ENCODE data around the gene ZNF664. TPM values are rescaled to one million over a fixed set of nuclear protein-coding genes. Genes with fewer than 3 reads are reported as not detected.

Gene ZNF664
- total RNA-seq, 1 experiment from 2014 or later: 80.8 TPM

DNA sequence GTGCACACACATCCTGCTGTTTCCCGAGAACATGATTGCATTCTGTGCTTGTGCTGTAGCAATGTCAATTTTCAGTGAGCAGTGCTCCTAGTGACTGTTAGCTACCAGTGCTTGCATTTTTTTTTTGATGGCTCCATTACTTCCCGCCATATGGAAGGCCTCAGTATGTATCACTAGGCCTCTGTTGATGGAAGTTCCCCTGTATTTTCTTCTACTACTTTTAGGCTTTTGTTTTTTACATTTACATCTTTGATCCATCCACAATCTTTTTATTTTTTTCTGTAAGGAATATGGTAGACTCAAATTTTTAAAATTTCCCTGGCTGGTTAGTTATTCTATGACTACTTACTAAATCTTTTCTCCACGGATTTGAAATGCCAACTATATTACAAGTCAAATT lies 49.1 kb downstream of the ZNF664 start:
- Histone ChIP-seq H3K4me2 (ENCODE audit: low read length) (no peak overlapping the region), H3K27ac (ENCODE audit: low read length) (no peak overlapping the region), H3K9me3 (ENCODE audit: low read length) (no peaks in the 10 kb centered on the region), H3K36me3 (ENCODE audit: low read depth, low read length) (no peaks in the 10 kb centered on the region), H3K79me2 (ENCODE audit: low read length) (no peaks in the 10 kb centered on the region), H3K4me3 (ENCODE audit: low read length) (no peak overlapping the region), H3K9me2 (replicated peaks; ENCODE audit: low read length) (no peaks in the 10 kb centered on the region), H3K27me3 (ENCODE audit: low read length) (no peaks in the 10 kb centered on the region), H3F3A (ENCODE audit: low read length, unreplicated experiment) (no peaks in the 10 kb centered on the region), H3K4me1 (ENCODE audit: insufficient read depth, low read length) (peaks cover 24% of the 10 kb centered on the region), H3K9ac (ENCODE audit: low read length) (no peak overlapping the region), H2AFZ (ENCODE audit: low read length) (no peak overlapping the region), H4K20me1 (ENCODE audit: low read length) (no peaks in the 10 kb centered on the region)
- ATAC-seq (no peak), DNase-seq (no peak)
- no peak for TF ChIP-seq EZH2 (IDR thresholded peaks at IDR 0.05; ENCODE audit: low read length, unreplicated experiment)
- TF ChIP-seq, protein P1, sequence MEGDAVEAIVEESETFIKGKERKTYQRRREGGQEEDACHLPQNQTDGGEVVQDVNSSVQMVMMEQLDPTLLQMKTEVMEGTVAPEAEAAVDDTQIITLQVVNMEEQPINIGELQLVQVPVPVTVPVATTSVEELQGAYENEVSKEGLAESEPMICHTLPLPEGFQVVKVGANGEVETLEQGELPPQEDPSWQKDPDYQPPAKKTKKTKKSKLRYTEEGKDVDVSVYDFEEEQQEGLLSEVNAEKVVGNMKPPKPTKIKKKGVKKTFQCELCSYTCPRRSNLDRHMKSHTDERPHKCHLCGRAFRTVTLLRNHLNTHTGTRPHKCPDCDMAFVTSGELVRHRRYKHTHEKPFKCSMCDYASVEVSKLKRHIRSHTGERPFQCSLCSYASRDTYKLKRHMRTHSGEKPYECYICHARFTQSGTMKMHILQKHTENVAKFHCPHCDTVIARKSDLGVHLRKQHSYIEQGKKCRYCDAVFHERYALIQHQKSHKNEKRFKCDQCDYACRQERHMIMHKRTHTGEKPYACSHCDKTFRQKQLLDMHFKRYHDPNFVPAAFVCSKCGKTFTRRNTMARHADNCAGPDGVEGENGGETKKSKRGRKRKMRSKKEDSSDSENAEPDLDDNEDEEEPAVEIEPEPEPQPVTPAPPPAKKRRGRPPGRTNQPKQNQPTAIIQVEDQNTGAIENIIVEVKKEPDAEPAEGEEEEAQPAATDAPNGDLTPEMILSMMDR (conservative IDR thresholded peaks at IDR 0.05; ENCODE audit: low read depth, low read length): no peak
- TF ChIP-seq EZH2phosphoT487 (IDR thresholded peaks at IDR 0.05; ENCODE audit: borderline replicate concordance, low read length): no peak
- ChIA-PET CTCF (interaction anchor here (0.7 kb wide), 1 partner anchor 563 kb away, joined by 4 read pairs; no protein-coding TSS in a partner anchor), POLR2A (ENCODE audit: unreplicated experiment) (no interaction called here)
- intact Hi-C loops (cut with micrococcal nuclease): no loop called here
- no TSS peak for BruUV-seq (replicated peaks)

DNA sequence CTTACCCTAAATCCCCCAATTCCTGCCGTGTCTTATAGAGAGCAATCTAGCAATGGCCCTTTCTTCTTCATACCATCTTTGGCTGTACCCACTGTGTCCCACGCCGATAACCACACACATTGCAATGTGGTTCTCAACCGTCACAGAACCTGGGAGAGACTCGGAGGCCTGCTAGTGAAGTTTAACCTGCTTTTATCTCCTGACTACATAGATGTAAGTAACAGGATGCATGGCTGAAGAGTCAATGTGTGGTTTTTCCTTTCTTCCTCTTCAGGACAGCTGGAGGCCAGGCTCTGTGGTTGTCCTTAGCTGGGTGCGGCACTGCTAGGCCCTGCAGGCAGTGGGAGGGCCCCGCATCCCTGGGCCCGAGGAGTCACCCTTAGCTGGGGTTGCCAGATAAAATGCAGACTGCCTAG lies 51.3 kb downstream of the ZNF664 start:
- POLR2A ChIA-PET (ENCODE audit: unreplicated experiment): no interaction called here
- DNase-seq: peak; percentile 78
- Histone ChIP-seq H3K4me1 (ENCODE audit: insufficient read depth, low read length) (peaks cover 31% of the 10 kb centered on the region), H3K27me3 (ENCODE audit: low read length) (no peaks in the 10 kb centered on the region), H3F3A (ENCODE audit: low read length, unreplicated experiment) (no peaks in the 10 kb centered on the region), H3K4me2 (ENCODE audit: low read length) (peak overlapping the region; percentile 46), H3K27ac (ENCODE audit: low read length) (peak overlapping the region; percentile 54), H4K20me1 (ENCODE audit: low read length) (no peaks in the 10 kb centered on the region), H3K4me3 (ENCODE audit: low read length) (no peak overlapping the region), H3K9ac (ENCODE audit: low read length) (peak overlapping the region; percentile 6; the same call in 1 of the 2 replicates), H3K79me2 (ENCODE audit: low read length) (no peaks in the 10 kb centered on the region), H3K9me2 (replicated peaks; ENCODE audit: low read length) (no peaks in the 10 kb centered on the region), H2AFZ (ENCODE audit: low read length) (0 out of 2 replicates have a peak overlapping the region, but pooled peaks have one; percentile 11), H3K9me3 (ENCODE audit: low read length) (no peaks in the 10 kb centered on the region), H3K36me3 (ENCODE audit: low read depth, low read length) (no peaks in the 10 kb centered on the region)
- ATAC-seq: peak; percentile 84
- TF ChIP-seq, protein P1 (conservative IDR thresholded peaks at IDR 0.05; ENCODE audit: low read depth, low read length): no peak
- TF ChIP-seq EZH2phosphoT487 (IDR thresholded peaks at IDR 0.05; ENCODE audit: borderline replicate concordance, low read length) (no peak), EZH2 (IDR thresholded peaks at IDR 0.05; ENCODE audit: low read length, unreplicated experiment) (no peak)
- BruUV-seq (replicated peaks): no TSS peak
- intact Hi-C loops (cut with micrococcal nuclease): no loop called here
- CTCF ChIA-PET: no interaction called here

DNA sequence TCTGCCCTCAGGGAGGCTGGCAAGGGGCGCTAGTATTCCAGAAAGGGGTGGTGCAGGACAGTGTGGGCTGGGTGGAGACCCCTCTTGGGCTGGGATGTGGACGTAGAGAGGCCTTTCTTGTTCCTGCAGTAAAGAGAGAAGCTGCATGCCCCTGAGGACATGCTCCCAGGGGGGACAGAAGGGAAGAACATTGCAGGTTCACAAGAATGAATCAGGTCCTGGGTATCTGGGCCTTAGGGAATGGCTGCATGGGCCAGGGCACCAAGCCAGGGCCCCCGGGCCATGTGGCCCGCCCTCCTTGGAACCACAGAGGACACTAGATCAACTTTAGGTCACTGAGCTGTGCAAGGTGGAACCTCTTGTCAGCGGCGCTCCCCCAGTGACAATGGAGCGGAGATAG lies 51.8 kb downstream of the ZNF664 start:
- Histone ChIP-seq H2AFZ (ENCODE audit: low read length) (no peak overlapping the region), H3K9me3 (ENCODE audit: low read length) (no peaks in the 10 kb centered on the region), H3K4me1 (ENCODE audit: insufficient read depth, low read length) (peaks cover 31% of the 10 kb centered on the region), H4K20me1 (ENCODE audit: low read length) (no peaks in the 10 kb centered on the region), H3K36me3 (ENCODE audit: low read depth, low read length) (no peaks in the 10 kb centered on the region), H3K79me2 (ENCODE audit: low read length) (no peaks in the 10 kb centered on the region), H3F3A (ENCODE audit: low read length, unreplicated experiment) (no peaks in the 10 kb centered on the region), H3K4me3 (ENCODE audit: low read length) (no peak overlapping the region), H3K9ac (ENCODE audit: low read length) (peak overlapping the region; percentile 6; the same call in 1 of the 2 replicates), H3K27me3 (ENCODE audit: low read length) (no peaks in the 10 kb centered on the region), H3K9me2 (replicated peaks; ENCODE audit: low read length) (no peaks in the 10 kb centered on the region), H3K4me2 (ENCODE audit: low read length) (peak overlapping the region; percentile 46), H3K27ac (ENCODE audit: low read length) (peak overlapping the region; percentile 54)
- ATAC-seq (no peak), DNase-seq (peak; percentile 18)
- intact Hi-C loops (cut with micrococcal nuclease): no loop called here
- POLR2A ChIA-PET (ENCODE audit: unreplicated experiment): no interaction called here
- no TSS peak for BruUV-seq (replicated peaks)
- TF ChIP-seq, protein P1 (conservative IDR thresholded peaks at IDR 0.05; ENCODE audit: low read depth, low read length): no peak
- TF ChIP-seq EZH2 (IDR thresholded peaks at IDR 0.05; ENCODE audit: low read length, unreplicated experiment) (no peak), EZH2phosphoT487 (IDR thresholded peaks at IDR 0.05; ENCODE audit: borderline replicate concordance, low read length) (no peak)
- CTCF ChIA-PET: no interaction called here
